Heart right ventricle (tissue), 16 donors: Measurements from ENCODE around the gene TCEA2. TPM values are rescaled to one million over a fixed set of nuclear protein-coding genes. Genes with fewer than 3 reads are reported as not detected.

Experiments
- ATAC-seq, 8 donors: fragments of 200-7000 bp; cut with Tn5 transposase; one replicate each; pipeline ENCODE4 v1.9.1; 2020; ENCODE audit warnings: mild to moderate bottlenecking in 8 of 8, moderate library complexity in 8 of 8, moderate number of reproducible peaks in 1 of 8
- DNase-seq, 2 donors: peaks; one replicate each; pipeline ENCODE4 v3.0.0-alpha.2; 2020
- H3K27ac ChIP-seq, 10 donors: fragments of 200-600 bp; sonication (generic) in 2 of 10; one replicate each; pipeline versions ENCODE4 v1.5.0 to v1.8.0; 2020 to 2022; ENCODE audit warnings: mild to moderate bottlenecking in 3 of 10
- H3K27me3 ChIP-seq, 7 donors: fragments of 200-600 bp; one replicate each; pipeline ENCODE4 v1.8.0; 2021 to 2022; ENCODE audit warnings: mild to moderate bottlenecking in 2 of 7
- H3K36me3 ChIP-seq, 9 donors: fragments of 200-600 bp; sonication (generic) in 1 of 9; one replicate each; pipeline versions ENCODE4 v1.5.0 to v1.8.0; 2020 to 2022; ENCODE audit warnings: mild to moderate bottlenecking in 2 of 9
- H3K4me1 ChIP-seq, 9 donors: fragments of 200-600 bp; sonication (generic) in 1 of 9; one replicate each; pipeline versions ENCODE4 v1.5.0 to v1.8.0; 2020 to 2022; ENCODE audit warnings: mild to moderate bottlenecking in 4 of 9
- H3K4me3 ChIP-seq, 10 donors: fragments of 200-600 bp; sonication (generic) in 2 of 10; one replicate each; pipeline versions ENCODE4 v1.5.0 to v1.8.0; 2020 to 2022; ENCODE audit warnings: mild to moderate bottlenecking in 7 of 10, moderate library complexity in 2 of 10
- H3K9me3 ChIP-seq, 11 donors: fragments of 200-600 bp in 10 of 11; sonication (generic) in 2 of 11; one replicate each; pipeline versions ENCODE4 v1.5.0 to v1.8.0; 2013 to 2022; ENCODE audit warnings: mild to moderate bottlenecking in 2 of 11, control low read depth in 1 of 11, moderate library complexity in 1 of 11
- CTCF ChIP-seq, 9 donors: fragments of 200-600 bp; sonication (generic) in 2 of 9; IDR thresholded peaks; one replicate each; pipeline versions ENCODE4 v1.5.0 to v1.8.0; 2021 to 2022; ENCODE audit warnings: antibody characterized with exemption in 9 of 9, mild to moderate bottlenecking in 5 of 9, moderate library complexity in 1 of 9
- WGBS, 2 donors: extraction: QIAGEN DNeasy Blood & Tissue Kit; methylation state at CpG; one replicate each; pipeline ENCODE4 v1.1.7; 2013; ENCODE audit warnings: inconsistent platforms in 1 of 2; 5-methylcytosine and 5-hydroxymethylcytosine counted together
- intact Hi-C, 10 donors: fragments of 100-400 bp; cut with DNase I; formaldehyde crosslinking; loops; one replicate each; pipeline versions ENCODE4 v1.11.1 to v1.14.2; 2022
- polyA plus RNA-seq, 2 donors: library from polyadenylated mRNA; stranded (reverse); fragments of 200-250 nt; gene quantifications; one replicate each; pipeline ENCODE4 v1.2.3, GENCODE V29; 2013
- total RNA-seq, 10 donors: library from RNA; stranded (reverse); fragmentation: NEBNext Ultra II Directional in 3 of 10; extraction: Animal tissue kit (Norgen Biotek cat#: 25700) in 3 of 10; gene quantifications; one replicate each; pipeline versions ENCODE4 v1.2.1 to v1.2.4, GENCODE V29; 2021 to 2023
- donor health status: Arrhythmogenic right ventricular cardiomyopathy.
- donor health status: ischemic (EF 13 %, LVEDD 7.1; RV severe dilation, severe dysfunction).
- donor health status: healthy with polysubstance abuse.
- donor health status: DM: no; HTN: yes; CAD: no.
- donor health status: DM: no; HTN: no; CAD: no.
- donor health status: ischemic (EF 25% LVEDD 6.9; RV normal size, moderate dysfunction).
- donor health status: ischemic (EF 25% LVEDD 5.7; RV mildly dilated, moderate dysfunction).
- donor health status: healthy.
- donor health status: DM: yes; HTN: yes; CAD: no.
- donor health status: Ischemic cardiomyopathy.
- donor health status: ischemic (EF 35%, LVEDD 5.7; RV mildly dilated, moderate dysfunction).
- donor health status: nonischemic (EF 11% LVEDD 7.7; RV severe dilation, severe dysfunction).
- donor health status: DM: yes; HTN: yes; CAD: no.
- donor health status: PGD.
- donor health status: ischemic (EF 29% LVEDD 5.4; RV normal size, mild dysfunction).
- donor health status: nonischemic (EF 23%, LVEDD 6.1; RV moderate dilation, normal function).

TCEA2 gene
- total and polyA plus RNA-seq, 12 donors = 35.0 to 54.9 (median 44.9) TPM

- 90% methylated on average over 20 of the region's 20 CpGs for WGBS, 2 donors
- DNase-seq = no peak
- intact Hi-C loops = loop anchor here in 3 of 10 donors (10.0 kb wide), 2 partner anchors 46 to 94 kb away; partner anchors contain the start of gene PRPF6 (in 3 of the 3)
- no peak for ATAC-seq
- Histone ChIP-seq H3K27me3 (no peaks in the 10 kb centered on the region), H3K9me3 (no peaks in the 10 kb centered on the region), H3K27ac (no peak overlapping the region), H3K4me3 (no peak overlapping the region), H3K36me3 (peaks cover 0 to 98% (median 69%) of the 10 kb centered on the region in 9 donors), H3K4me1 (peaks cover 0 to 12% (median 4%) of the 10 kb centered on the region in 9 donors)
- no peak for TF ChIP-seq CTCF (IDR thresholded peaks at IDR 0.05)
Measured at GRCh38 chr20:64030371-64031134, 32.4 kb upstream of the TCEA2 start.

- WGBS, 2 donors = 92 to 94% methylated on average over 19 of the region's 19 CpGs
Measured at GRCh38 chr20:64031822-64032314, 31.1 kb upstream of the TCEA2 start.

GRCh38 chr20:64032706-64033624 is 30.0 kb upstream of the TCEA2 start:
- Histone ChIP-seq H3K4me1 (peaks cover 3 to 25% (median 12%) of the 10 kb centered on the region in 9 donors), H3K9me3 (no peaks in the 10 kb centered on the region), H3K27ac (no peak overlapping the region), H3K36me3 (peaks cover 0 to 74% (median 45%) of the 10 kb centered on the region in 9 donors), H3K4me3 (no peak overlapping the region), H3K27me3 (peaks cover 0 to 22% (median 15%) of the 10 kb centered on the region in 7 donors)
- WGBS, 2 donors = 90 to 91% methylated on average over 30 to 31 of the region's 31 CpGs
- TF ChIP-seq CTCF (IDR thresholded peaks at IDR 0.05) = no peak
- intact Hi-C loops = loop anchor here in 3 of 10 donors (10.0 kb wide), 2 partner anchors 48 to 92 kb away; partner anchors contain the start of gene PRPF6 (in 3 of the 3)
- ATAC-seq (no peak), DNase-seq (no peak)

More at GRCh38 chr20:64031822-64032314, 31.1 kb upstream of the TCEA2 start:
- TF ChIP-seq CTCF (IDR thresholded peaks at IDR 0.05) = no peak
- no peaks in the 10 kb centered on the region for H3K9me3 ChIP-seq
- intact Hi-C loops = loop anchor here in 3 of 10 donors (10.0 kb wide), 2 partner anchors 47 to 93 kb away; partner anchors contain the start of gene PRPF6 (in 3 of the 3)
- ATAC-seq (no peak), DNase-seq (no peak)
- H3K27ac ChIP-seq = no peak overlapping the region
- H3K4me3 ChIP-seq = no peak overlapping the region
- H3K4me1 ChIP-seq = peaks cover 0 to 17% (median 4%) of the 10 kb centered on the region in 9 donors
- H3K36me3 ChIP-seq = peaks cover 0 to 85% (median 56%) of the 10 kb centered on the region in 9 donors
- H3K27me3 ChIP-seq = peaks cover 0 to 11% (median 4%) of the 10 kb centered on the region in 7 donors
